ENCODE measurements around the gene PCDHB14. TPM values are rescaled to one million over a fixed set of nuclear protein-coding genes. Genes with fewer than 3 reads are reported as not detected.
"Not testable (repeated sequence)": the region's sequence is repeated elsewhere in the genome, so short reads cannot be mapped to it uniquely, and the experiment has no call there.

The PCDHB14 gene
- total RNA-seq, 1 donor from 2014 or later, result 1.0 TPM

GRCh38 chr5:141210849-141211248, 12.3 kb upstream of the PCDHB14 start:
- DNase-seq, result not testable (repeated sequence)

GRCh38 chr5:141213656-141214339, 9.3 kb upstream of the PCDHB14 start, which contains the start of gene PCDHB13:
Gene PCDHB13 (plus strand): TSS chr5:141213919. CDS start chr5:141214124, 205 bp downstream.
- peak; percentile 75 for DNase-seq

DNA sequence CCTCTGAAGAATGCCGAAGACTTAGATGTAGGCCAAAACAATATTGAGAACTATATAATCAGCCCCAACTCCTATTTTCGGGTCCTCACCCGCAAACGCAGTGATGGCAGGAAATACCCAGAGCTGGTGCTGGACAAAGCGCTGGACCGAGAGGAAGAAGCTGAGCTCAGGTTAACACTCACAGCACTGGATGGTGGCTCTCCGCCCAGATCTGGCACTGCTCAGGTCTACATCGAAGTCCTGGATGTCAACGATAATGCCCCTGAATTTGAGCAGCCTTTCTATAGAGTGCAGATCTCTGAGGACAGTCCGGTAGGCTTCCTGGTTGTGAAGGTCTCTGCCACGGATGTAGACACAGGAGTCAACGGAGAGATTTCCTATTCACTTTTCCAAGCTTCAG, 8.6 kb upstream of the PCDHB14 start:
- DNase-seq, result not testable (repeated sequence)

DNA sequence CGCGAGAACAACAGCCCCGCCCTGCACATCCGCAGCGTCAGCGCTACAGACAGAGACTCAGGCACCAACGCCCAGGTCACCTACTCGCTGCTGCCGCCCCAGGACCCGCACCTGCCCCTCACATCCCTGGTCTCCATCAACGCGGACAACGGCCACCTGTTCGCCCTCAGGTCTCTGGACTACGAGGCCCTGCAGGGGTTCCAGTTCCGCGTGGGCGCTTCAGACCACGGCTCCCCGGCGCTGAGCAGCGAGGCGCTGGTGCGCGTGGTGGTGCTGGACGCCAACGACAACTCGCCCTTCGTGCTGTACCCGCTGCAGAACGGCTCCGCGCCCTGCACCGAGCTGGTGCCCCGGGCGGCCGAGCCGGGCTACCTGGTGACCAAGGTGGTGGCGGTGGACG, 7.6 kb upstream of the PCDHB14 start:
- DNase-seq, result not testable (repeated sequence)

DNA sequence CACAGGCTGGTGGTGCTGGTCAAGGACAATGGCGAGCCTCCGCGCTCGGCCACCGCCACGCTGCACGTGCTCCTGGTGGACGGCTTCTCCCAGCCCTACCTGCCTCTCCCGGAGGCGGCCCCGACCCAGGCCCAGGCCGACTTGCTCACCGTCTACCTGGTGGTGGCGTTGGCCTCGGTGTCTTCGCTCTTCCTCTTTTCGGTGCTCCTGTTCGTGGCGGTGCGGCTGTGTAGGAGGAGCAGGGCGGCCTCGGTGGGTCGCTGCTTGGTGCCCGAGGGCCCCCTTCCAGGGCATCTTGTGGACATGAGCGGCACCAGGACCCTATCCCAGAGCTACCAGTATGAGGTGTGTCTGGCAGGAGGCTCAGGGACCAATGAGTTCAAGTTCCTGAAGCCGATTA, 7.1 kb upstream of the PCDHB14 start:
- DNase-seq, result not testable (repeated sequence)

DNA sequence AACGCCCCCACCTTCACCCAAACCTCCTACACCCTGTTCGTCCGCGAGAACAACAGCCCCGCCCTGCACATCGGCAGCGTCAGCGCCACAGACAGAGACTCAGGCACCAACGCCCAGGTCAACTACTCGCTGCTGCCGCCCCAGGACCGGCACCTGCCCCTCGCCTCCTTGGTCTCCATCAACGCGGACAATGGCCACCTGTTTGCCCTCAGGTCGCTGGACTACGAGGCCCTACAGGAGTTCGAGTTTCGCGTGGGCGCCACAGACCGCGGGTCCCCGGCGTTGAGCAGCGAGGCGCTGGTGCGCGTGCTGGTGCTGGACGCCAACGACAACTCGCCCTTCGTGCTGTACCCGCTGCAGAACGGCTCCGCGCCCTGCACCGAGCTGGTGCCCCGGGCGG, 1.7 kb downstream of the PCDHB14 start:
- not testable (repeated sequence) for DNase-seq

GRCh38 chr5:141225421-141225820, 2.3 kb downstream of the PCDHB14 start:
- DNase-seq, result not testable (repeated sequence)

- DNase-seq, result peak; percentile 39
Observed at GRCh38 chr5:141234109-141234667, 11.0 kb downstream of the PCDHB14 start.

- not testable (repeated sequence) for DNase-seq
Observed at GRCh38 chr5:141235922-141236321, 12.8 kb downstream of the PCDHB14 start.

- DNase-seq, result no peak
Observed at GRCh38 chr5:141236516-141237313, 13.6 kb downstream of the PCDHB14 start.

- DNase-seq, result no peak
Observed at GRCh38 chr5:141241496-141241895, 18.4 kb downstream of the PCDHB14 start.

GRCh38 chr5:141245250-141245717, 22.1 kb downstream of the PCDHB14 start, which contains the start of gene PCDHB15:
Gene PCDHB15 (plus strand): TSS chr5:141245395. CDS start chr5:141245579, 184 bp downstream.
- peak; percentile 29 for DNase-seq

DNA sequence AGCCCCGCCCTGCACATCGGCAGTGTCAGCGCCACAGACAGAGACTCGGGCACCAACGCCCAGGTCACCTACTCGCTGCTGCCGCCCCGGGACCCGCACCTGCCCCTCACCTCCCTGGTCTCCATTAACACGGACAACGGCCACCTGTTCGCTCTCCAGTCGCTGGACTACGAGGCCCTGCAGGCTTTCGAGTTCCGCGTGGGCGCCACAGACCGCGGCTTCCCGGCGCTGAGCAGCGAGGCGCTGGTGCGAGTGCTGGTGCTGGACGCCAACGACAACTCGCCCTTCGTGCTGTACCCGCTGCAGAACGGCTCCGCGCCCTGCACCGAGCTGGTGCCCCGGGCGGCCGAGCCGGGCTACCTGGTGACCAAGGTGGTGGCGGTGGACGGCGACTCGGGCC, 23.8 kb downstream of the PCDHB14 start:
- DNase-seq, result not testable (repeated sequence)

GRCh38 chr5:141247434-141247833, 24.3 kb downstream of the PCDHB14 start:
- DNase-seq, result not testable (repeated sequence)

GRCh38 chr5:141250576-141250975, 27.4 kb downstream of the PCDHB14 start:
- DNase-seq, result no peak

- no peak for DNase-seq
Observed at GRCh38 chr5:141258464-141258863, 35.3 kb downstream of the PCDHB14 start.

- no peak for DNase-seq
Observed at GRCh38 chr5:141258948-141259347, 35.8 kb downstream of the PCDHB14 start.

GRCh38 chr5:141260458-141261237, 37.5 kb downstream of the PCDHB14 start:
- DNase-seq, result peak; percentile 18

- no peak for DNase-seq
Observed at GRCh38 chr5:141261238-141261546, 38.0 kb downstream of the PCDHB14 start.

GRCh38 chr5:141269195-141269594, 46.1 kb downstream of the PCDHB14 start:
- DNase-seq, result no peak

DNA sequence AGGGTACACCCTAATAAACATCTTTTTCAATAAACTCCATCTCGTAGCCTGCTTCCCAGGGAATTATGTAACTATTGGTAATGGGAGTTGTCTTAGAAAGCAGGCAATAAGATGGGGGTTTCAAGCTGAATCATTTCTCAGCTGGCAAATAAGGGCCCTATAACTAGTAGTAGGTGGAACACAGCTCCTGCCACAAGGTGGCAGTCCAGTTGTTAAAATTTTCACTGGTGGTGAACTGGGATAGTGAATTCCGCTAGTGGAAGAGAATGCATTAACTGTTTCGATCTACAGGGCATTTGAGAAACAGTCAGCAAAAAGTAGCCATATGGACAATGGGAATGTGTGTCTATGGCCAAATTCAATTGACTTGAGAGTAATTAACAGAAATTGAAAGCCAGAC, 49.8 kb downstream of the PCDHB14 start:
- no peak for DNase-seq
